Measurements from ENCODE around the gene HOXB6.

- no peak for TF ChIP-seq CTCF (IDR thresholded peaks at IDR 0.05)
- TF ChIP-seq RFX5 (IDR thresholded peaks at IDR 0.05): no peak
- no peak for TF ChIP-seq MYC (IDR thresholded peaks at IDR 0.05; ENCODE audit: borderline replicate concordance, low read length)
- no peak for TF ChIP-seq POLR2A (IDR thresholded peaks at IDR 0.05; ENCODE audit: low read length)
- no peak for TF ChIP-seq FOSB (CRISPR knock-in tag; IDR thresholded peaks at IDR 0.05)
- TF ChIP-seq CEBPB (IDR thresholded peaks at IDR 0.05): no peak
- TF ChIP-seq USF2 (IDR thresholded peaks at IDR 0.05): no peak
- TF ChIP-seq PBX3 (IDR thresholded peaks at IDR 0.05): no peak
- TF ChIP-seq FOSL2 (IDR thresholded peaks at IDR 0.05): no peak
- TF ChIP-seq FOSL2 (CRISPR knock-in tag; IDR thresholded peaks at IDR 0.05): no peak
Measured at GRCh38 chr17:48628649-48629410, 24.0 kb upstream of the HOXB6 start.

Measured in A549 (cell line).